HS-5 (cell line): ENCODE measurements around the gene EVC.
"Not testable (repeated sequence)": the region's sequence is repeated elsewhere in the genome, so short reads cannot be mapped to it uniquely, and the experiment has no call there.

ENCODE experiments used
- DNase-seq: peaks from one replicate; pipeline ENCODE4 v3.0.0-alpha.2; 2012; ENCODE audit warnings: low read depth

EVC gene

DNA sequence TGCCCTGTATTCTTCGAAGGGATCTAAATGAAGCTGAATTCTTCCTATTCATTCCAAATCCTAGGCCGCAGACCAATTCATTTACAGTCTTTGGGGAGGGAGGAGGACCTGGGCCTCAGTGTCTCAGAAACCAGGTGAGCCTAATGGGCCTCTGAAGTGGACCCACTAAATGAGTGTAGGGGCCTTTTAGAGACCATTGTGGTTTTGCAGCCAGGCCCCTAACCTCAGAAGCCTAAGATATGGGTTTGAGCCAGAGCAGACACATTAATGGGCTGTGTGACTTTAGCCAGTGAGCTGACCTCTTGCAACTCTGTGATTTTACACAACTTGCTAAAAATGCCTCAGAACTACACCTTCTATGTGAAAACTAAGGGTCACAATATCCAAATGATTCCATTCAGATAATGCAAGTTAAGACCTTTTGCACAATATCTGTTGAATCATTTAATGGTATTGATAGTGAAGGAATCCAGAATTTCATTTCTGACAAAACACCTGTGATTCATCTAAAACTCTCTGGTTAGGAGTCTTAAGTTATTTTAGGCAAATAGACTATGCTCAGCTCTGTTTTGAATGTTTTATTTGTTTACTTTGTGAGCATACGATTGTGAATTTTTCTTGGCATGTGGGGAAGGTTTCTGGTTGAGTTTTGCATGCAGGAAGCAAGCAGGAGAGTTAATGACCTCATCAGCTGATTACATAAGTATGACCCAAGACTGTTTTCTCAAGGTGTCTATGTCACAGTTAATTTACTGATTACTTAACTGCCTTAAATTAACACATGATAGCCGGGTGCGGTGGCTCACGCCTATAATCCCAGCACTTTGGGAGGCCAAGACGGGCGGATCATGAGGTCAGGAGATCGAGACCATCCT, 75.0 kb downstream of the EVC start:
- peak; percentile 49 for DNase-seq

- DNase-seq, result no peak
These were observed 76.3 kb downstream of the EVC start for GRCh38 chr4:5787311-5787710.

- no peak for DNase-seq
These were observed 77.1 kb downstream of the EVC start for GRCh38 chr4:5788144-5788543.

DNA sequence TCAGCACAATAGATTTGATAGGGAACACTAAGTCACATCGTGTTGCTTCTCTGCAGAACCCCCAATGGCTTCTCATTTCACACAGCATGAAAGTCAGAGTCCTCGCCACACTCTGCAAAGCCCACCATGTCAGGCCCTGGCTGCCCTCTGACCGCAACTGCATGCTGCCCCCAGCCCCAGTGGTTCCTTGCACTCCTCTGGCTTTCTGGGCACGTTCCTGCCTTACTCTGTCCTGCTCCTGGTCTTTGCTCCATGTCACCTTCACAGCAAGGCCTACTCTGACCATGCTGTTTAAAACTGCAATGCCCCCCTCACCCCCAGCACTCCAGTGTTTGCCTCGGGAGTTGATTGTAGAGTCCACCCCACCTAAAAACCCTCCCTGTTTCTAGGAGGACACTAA, 78.1 kb downstream of the EVC start:
- DNase-seq, result no peak

DNA sequence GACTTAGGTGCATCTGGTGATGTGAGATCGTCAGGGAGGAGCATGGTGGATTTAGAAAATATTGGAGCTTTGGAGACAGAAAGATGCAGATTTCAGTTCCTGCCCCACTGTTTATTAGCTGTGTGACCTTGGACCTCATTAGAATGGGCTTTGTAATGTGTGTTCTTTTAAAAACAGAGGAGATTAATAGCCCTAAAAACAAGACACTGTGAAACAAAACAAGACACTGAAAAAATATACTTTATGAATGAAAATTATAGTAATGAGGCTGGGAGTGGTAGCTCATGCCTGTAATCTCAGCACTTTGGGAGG, 79.5 kb downstream of the EVC start:
- no peak for DNase-seq

DNA sequence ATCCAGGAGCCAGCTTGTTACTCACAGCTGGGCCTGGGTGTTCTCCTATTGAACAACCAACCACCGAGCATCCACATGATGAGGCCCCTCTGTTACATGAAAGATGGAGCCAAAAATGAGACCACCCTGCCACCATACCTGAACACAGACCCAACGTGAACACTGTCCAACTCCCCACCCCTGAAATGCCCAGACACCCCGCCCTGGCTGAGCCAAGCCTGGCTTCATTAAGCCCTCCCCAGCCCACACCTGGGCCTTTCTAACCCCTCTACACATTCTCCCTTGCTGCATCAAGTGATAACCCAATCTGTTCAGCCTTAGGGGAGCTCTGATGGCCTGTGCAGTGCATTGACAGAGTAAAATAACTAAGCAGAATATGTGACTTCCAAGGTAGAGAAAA, 80.7 kb downstream of the EVC start:
- no peak for DNase-seq

- no peak for DNase-seq
These were observed 82.5 kb downstream of the EVC start for GRCh38 chr4:5793514-5793913.

- DNase-seq, result no peak
These were observed 84.6 kb downstream of the EVC start for GRCh38 chr4:5795580-5795979.

GRCh38 chr4:5796976-5797375, 86.0 kb downstream of the EVC start:
- no peak for DNase-seq

- DNase-seq, result no peak
These were observed 86.9 kb downstream of the EVC start for GRCh38 chr4:5797866-5798265.

GRCh38 chr4:5798462-5798861, 87.5 kb downstream of the EVC start:
- DNase-seq, result no peak

DNA sequence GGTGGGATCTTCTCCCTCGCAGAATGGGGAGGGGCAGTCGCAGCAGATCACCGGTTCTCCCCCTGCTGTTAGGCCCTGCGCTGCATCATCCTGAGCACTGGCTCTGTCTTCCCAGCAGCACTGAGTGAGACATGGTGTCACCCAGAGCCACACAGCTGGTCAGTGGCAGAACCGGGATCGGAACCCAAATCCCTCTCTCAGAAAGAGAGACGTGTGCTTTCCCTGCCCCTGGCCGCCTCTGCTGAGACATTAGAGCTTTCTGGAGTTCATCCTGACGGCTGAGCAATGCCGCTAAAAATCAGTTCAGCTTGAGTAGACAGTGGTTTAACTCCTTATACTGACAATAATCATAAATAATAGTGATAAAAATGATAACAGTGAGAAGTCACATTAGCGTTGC, 87.9 kb downstream of the EVC start:
- DNase-seq, result no peak

GRCh38 chr4:5799406-5799805, 88.4 kb downstream of the EVC start:
- DNase-seq, result no peak

- no peak for DNase-seq
These were observed 89.5 kb downstream of the EVC start for GRCh38 chr4:5800496-5800895.

- no peak for DNase-seq
These were observed 90.7 kb downstream of the EVC start for GRCh38 chr4:5801696-5802095.

DNA sequence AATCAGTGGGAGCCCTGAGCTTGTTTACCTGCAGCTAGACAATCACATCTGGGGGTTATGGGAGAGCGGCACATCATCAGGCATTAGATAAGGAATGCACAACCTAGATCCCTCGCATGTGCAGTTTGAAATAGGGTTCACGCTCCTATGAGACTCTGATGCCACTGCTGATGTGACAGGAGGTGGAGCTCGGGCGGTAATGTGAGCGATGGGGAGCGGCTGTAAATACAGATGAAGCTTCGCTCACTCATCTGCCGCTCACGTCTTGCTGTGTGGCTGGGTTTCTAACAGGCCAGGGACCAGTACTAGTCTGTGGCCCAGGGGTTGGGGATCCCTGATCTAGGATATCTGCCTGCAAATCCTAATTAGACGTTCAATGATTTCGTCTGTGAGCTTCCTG, 91.6 kb downstream of the EVC start:
- DNase-seq, result no peak

DNA sequence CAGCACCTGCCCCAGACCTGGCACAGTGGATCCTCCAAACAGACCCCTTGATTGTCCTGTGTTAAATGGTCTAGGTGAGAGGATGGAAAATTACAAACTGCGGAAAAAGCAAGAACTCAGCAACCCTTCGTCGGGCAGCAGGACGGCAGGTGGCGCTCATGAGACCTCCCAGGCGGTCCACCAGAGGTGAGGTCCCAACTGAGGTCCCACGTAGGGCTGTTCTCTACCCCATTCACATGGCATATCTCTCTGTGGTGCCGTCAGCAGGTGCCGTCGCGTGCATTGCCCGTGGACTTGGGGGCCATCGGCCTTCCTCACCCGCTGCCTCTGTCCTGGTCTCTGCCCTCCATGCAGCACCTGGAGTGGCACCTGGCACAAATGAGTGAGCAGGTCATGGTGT, 93.7 kb downstream of the EVC start:
- no peak for DNase-seq

DNA sequence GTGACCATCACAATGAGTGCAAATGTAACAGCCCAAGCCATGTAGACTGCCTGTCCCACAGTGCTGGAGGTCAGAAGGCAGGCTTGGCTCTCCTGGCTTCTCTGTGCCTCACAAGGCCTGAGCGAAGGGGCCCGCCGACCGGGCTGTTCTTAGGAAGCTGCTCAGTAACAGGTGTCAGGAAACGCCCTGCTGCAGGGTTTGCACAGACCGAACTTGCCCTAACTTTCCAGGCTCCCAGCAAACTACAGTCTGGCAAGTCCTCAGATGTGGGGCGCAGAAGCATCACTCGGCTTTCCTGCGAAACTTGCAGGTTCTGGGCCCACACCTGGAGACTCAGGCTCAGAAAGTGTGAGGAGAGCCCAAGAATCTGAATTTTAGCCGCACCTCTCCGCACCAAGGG, 94.3 kb downstream of the EVC start:
- DNase-seq, result no peak

GRCh38 chr4:5808081-5808741, 97.2 kb downstream of the EVC start:
- DNase-seq, result no peak

DNA sequence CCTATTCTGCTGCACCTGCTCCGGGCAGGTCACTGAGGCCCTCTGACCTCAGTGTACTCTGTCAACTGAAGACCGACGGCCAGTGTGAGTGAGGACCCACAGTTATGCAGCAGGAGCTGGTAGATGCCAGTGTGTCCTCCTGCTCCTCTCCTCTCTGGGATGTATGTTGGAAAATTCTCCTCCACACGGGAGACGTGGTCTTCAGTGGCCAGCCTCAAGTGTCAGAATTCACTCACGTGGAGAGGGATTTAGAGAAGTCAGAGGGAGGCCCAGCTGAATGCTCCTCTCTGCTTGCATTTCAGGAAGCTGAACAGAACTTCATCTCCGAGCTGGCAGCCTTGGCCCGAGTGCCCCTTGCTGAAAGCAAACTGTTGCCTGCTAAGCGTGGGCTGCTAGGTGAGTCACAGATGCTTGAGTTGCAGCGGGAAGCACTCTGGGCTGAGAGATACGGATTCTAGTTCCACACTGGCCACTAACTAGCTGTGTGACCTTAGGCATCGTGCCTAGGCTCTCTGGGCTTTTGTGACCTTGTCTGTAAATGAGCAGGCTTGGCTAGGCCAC, 98.3 kb downstream of the EVC start:
- no peak for DNase-seq

DNA sequence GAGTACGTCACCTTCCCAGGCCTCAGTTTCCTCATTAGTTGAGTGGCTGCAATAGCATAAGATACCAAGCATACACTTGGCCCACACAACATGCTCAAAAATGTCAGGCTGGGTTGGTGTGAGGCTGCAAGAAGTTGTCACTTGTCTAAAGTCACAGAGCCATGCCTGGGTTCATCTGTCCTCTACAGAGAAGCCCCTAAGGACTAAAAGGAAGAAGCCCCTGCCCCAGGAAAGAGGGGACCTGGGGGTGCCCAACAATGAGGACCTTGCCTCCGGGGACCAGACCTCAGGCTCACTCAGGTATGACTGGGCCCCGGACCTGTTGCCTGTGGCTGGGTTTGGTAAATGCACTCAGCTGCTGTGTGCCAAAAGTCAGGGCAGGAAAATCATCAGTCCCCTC, 99.2 kb downstream of the EVC start:
- DNase-seq, result no peak

DNA sequence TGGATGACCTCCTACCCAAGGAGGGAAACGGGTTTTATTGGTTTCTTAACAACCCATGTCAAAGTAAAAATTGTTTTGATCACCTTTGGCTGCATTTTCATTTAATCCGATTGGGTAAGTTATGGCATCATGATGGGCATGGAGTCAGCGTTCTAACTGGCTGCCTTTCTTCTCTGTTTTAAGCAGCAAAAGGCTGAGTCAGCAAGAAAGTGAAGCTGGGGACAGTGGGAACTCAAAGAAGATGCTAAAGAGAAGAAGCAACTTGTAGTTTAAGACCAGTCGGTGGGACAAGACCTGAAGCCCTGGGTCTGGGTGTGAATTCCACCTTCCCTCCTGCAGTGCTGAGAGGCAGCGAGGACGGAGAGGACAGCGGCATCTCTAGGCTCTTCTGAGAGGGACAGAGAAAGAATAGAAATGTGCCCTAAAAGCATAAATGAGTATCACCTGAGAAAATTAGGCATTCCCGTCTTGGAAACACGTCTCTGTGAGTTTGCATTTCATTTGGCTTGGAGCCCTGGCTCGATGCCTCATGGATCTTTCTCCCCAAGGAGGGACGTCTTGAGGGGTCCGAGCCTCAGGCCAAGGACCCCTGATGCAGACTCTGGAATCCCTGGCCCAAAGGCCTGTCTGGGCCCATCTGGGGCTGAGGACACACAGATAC, 99.9 kb downstream of the EVC start:
- no peak for DNase-seq

GRCh38 chr4:5812057-5812456, 101.1 kb downstream of the EVC start:
- not testable (repeated sequence) for DNase-seq
